HG03103 (cell line): ENCODE data around the gene IGFN1.
A peak's percentile ranks its signal among the peaks of the same experiment; 100 is the strongest.

Experiments used
- ATAC-seq: cut with Tn5 transposase; IDR thresholded peaks from one replicate; pipeline ENCODE4 v1.9.1; 2021; ENCODE audit warnings: low read depth; ENCODE audit not compliant: unreplicated experiment

The IGFN1 gene

DNA sequence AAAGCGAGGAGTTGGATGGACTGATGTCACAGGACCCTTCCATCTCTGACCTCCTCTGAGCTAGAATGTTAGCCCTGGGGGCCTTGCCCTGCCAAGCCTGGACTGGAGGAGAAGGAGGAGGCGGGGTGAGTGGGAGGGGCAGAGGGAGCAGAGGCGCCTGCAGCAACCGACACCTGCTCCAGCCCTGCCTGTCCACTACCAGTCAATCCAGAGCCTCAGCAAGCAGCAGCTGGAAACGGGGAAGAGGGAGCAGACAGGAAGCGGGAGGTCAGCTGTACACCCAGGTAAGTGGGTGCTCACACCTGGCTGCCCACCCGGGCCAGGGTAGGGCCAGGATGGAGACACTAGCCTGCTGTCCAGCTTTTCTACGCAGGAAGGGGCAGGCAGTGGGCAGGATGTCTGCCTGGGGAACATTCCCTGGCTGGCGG lies at the start of gene IGFN1:
Gene IGFN1, plus strand, starts transcription at position 201 of the 428 bp plus-strand sequence. CDS start 2,470 bp downstream, outside the sequence.
- no peak for ATAC-seq

DNA sequence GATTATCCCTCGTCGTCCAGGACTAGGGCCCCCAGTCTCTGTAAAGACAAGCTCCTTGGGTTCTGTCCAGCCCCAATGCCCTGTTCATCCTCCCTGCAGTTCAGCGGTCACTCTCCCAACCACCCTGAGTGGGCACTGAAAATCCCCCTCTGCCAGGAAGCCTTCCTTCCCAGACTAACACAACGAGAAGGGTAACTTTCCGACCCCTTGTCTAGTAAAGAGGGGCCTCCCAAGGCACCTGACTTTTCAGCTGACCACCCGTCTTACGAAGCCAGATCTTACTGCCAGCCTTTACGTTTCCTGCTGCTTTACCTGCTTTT lies 49.7 kb upstream of the IGFN1 start:
- no peak for ATAC-seq

DNA sequence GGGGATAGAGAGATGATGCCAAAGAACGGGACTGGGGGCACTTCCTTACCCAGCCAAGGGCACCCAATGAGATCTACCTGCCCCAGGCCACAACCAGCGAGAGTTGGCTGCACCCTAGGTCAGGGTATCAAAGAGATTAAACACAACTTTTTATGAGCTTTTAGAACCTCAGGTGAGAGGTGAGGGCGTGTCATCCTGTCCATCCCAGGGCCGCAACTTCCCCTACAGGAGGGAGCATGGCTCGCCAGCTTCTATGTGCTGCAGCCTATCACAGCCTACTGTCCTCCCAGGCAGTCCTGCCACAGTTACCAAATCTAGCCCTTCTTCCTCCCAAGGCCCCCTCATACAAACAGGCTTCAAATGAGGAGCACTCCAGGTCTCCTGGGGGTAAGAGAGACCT lies 49.2 kb upstream of the IGFN1 start:
- no peak for ATAC-seq

DNA sequence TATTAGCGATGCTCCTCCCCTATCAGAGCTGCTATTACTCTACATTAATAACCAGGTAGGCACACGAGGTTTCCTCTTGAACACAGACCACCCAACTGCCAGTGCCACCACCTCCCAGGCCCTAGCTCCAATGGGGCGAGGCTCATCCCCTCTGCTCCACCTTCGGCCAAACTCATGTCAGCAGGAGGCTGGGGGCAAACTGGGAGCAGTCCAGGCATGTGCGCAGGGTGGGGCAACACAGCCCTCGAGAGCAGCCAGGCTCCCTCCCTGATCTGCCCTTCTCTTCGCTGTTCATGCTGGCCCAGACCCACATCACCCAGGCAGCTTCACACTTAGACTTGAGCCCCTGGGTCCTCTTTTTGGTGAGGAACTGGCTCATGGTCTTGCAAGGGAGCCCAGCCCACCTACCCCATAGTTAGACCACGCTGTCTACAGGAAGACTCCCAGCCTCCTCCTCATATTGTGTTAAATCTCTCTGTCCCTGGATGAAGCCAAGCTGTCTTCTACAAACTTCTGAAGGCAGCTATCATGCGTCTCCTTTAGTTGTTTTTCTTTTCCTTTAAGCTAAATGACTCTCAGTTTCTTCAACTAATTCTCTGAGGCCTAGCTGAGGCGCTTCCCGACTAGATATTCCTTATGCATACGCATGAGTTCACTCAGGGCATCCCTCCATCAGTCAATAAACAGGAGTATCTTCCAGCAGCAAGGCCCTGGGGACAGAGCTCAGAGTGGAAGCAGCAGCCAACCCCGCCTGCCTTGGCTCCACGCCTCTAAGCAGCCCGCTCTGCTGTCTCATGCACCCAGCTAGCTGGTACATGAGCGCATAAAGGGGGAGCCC lies 48.4 kb upstream of the IGFN1 start:
- no peak for ATAC-seq

DNA sequence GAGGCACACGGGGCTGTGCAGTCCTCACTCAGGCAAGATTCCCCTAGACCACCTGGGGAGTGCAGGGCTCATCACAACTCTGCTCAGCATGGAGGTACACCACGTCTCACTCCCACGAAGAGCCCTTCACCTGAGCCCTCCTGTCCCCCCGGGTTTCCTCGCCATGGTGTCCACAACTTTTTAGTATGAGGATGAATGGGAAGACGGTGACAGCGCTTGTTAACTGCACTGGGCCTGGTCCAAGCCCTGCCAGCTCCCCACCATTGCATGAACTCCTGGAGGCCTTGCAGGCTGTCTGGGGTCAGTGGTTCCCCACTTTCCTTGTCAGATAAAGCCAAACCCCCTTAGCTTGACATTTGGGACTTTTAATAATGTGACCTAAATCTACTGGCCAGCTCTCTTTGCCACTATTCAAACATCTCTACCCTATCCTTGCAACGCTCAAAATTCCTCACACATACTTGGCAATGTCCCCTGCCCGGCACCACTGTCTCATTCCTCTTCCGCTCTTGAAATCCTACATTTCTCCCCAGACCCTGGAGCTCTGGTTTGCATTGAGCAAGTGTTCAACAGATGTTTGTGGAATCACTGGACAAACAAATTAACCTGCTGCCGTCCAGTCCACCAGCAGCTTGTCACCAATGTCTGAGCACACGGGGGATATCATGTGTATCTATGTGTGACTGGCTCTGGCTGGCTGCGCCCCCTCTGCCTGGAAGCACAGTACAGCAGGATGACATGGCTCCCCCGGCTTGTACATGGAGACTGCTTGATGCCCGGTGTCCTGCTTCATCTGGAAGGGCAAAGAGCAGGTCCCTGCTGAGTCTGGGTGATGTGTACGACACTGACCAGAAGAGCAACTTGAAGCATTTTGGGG lies 47.5 kb upstream of the IGFN1 start:
- ATAC-seq, result no peak

DNA sequence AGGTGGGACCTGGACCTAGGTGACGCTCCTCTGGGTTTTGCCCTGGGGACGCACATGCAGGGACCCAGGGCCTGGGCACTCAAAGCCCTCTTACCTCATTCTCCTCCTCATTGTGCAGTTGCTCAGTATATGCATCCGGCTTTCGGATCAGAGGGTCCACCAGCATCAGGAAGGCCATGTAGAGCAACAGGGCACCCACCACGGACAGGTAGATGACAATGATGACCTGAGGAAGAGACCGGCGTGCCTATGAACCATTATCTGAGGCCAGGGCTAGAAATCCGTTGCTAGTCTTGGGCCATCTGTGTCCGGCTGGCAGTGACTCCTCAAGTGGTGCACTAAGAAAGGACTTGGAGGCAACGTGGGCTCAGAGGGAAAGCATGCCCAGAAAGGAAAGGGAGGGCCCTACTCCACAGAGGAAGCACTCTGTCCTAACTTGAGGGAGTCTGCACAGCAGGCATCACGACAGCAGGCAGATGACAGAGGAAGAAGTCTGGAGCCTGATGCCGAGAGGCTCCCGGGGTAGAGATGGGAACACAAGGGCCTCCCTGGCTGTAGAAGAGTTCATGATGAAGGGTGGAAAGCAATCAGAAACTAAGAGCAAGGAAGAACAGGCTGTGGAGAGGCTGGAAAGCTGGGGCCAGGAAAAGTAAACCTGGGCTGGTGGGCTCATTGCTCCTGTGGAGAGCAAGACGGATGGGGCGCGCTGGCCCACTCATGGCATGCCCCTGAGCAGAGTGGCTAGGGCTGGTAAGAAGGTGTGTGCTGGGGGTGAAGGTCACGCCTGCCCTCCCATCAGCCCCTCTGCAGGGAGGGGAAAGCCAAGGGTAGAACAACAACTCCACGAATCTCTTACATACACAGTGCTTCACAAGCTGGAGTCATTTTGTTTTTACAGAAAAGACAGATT lies 46.6 kb upstream of the IGFN1 start:
- ATAC-seq, result no peak

DNA sequence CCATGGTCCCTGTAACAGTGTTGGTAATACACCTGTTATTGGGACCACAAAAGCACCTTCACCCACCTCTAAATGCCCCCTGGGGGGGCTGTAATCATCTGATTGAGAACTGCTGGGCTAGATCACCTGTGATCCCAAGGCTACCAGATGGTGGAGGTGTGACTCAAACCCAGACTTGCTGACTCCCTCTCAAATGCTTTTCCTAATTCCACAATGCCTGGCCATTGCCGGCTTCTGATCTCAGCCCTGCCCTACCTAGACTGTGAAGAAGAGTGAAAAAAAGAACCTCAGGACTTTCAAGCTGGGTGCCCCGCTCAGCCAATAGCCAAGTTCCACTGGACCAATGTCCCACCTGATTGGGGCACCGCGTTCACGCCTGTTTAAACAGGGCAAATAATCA lies 45.9 kb upstream of the IGFN1 start:
- ATAC-seq, result no peak

DNA sequence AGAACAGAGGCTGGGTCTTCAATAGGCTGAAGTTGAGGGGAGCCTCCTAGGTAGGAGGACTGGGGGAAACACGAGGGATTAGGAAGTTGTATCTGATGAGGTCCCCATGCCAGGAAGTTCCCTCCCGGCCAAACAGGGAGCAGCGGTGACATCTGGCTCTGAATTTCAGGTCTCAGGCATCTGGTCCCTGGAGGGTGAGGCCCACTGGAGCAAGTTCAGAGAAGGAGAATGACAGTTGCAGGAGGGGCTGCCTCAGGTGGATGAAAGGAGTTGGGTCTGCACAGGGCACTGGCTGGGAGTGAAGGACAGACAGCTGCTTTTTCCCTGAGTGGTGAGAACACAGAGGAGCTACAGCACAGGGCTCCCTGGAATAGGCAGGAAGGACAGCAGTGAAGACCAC lies 45.5 kb upstream of the IGFN1 start:
- ATAC-seq, result no peak

DNA sequence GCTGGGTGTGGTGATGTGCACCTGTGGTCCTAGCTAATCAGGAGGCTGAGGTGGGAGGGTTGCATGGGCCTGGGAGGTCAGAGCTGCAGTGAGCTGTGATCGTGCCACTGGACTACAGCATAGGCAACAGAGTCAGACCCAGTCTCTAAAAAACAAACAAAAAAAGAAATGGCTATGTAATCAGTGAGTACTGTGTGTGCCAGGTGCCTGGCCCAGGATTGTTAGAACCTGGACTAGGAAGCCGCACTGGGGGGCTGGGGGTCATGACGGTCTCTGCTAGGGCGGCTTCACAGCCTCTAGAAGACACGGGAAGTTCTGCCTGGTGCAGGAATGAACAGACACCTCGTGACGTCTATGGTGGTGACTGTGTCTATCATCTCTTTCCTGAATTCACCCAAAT lies 44.8 kb upstream of the IGFN1 start:
- ATAC-seq, result no peak

DNA sequence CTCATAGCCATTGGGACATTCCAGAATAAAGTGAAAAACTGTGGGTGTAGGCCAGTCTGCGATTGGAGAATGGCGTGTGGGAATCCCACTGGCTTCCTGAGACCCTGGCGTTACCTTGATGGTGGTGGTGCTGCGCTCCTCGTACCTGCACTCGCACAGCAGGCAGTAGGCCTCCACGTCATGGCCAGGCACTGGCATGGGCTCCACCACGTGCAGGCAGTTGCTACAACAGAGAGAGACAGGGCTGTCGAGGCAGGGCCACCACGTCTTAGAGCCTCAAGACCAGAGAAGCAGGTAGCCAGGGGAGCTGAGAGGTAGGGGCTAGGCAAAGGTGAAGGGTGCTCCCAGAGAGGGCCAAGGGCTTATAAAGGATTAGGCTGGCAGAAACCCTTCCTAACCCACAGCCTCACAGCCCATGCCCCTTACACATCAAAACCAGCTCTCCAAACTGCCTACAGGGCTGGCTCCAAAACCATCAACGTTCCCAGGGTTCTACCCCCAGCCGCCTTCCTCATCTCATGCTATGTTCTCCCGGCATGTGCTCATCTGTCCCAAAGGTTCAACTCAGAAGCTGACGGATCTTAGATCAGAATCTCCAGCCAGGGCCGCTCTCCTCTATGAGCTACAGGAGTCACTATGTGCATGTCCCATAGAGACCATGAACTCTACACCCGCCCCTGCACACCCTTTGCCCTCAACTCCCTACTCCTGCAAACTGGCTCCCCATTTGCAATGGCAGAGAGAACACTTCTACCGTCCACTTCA lies 43.8 kb upstream of the IGFN1 start:
- ATAC-seq, result no peak

DNA sequence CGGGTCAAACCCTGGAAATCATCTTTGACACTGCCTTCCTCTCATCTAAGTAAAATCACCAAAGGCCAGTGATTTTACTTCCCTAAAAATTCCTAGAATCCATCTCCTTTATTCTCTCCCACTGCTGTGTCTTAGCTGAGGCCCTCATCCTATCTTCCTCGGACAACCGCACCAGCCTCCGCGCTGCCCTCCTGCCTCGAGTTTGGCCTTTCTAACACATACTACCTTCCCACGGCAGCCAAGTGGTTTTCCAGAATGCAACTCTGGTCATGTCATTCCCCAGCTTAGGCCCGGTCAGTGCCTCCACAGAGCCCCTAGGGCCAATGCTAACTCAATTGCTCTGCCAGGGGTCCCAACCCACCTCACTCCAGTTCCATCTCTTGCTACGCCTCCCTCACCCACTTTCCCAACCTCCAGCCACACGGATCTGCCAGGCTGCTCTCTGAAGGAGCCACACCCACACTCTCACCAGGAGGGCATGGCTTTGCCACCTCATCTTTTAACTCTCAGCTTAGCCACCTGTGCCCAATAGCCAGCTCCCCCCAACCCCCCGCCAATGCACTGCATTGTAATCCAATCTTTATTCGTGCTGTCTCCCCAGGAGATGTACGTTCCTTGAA lies 43.1 kb upstream of the IGFN1 start:
- ATAC-seq, result no peak

DNA sequence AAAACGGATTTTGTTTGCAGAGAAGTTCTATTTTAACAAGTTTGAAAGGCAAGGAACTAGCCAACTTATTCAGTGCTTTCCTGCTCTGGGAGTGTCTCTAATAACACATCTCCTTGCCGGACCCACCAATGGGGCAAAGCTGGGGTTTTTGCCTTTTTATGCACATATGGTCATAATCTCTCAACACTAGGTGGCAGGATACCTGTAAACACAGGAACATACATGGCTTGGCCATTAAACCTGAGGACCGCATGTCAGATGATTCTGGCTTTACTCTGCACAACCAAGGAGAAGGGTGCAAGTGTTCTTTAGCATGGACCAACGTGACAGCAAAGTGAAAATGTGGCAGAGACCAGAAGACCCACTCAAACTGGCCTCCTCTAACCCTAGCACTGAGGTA lies 41.2 kb upstream of the IGFN1 start:
- no peak for ATAC-seq

DNA sequence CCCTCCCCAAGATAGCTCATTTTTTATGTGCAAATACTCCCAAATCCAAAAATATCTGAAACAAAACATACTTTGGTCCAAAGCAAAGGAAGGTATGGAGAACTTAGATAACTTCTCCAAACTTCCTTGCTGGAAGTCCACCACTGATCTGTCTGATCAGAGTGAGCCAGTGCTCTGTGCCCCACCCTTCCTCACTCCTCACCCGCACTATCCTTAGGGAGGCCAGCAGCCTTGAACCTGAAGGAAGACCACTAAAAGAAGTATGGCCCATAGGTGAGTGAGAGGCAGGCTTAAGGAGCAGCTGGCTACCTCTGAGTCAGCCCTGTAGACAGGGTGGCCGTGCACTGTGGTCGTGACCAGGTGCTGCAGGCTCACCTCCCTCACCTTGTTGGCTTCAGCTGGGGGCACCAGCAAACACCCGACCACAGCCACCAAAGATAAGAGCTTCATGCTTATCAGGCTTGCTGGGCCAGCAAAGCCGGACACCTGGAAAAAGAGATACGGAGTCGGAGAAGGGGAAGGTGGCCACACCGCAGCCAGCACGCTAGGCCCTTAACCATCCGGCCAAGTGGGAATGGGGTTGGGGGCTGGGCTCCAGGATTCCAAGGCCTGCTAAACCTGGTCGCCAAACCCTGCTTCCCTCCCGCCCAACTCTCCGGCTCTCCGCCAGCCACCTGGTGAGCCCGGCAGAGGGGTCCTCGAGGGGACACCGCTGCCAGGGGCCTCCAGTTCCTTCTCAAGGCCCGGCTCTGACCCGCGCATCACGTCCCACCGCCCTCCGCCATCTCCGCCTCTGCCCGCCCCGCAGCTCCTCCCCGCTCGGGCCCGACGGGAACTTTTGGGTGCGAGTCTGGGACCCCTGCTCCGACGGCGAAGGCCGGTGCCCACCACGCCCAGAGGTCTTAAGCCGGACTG lies 36.9 kb upstream of the IGFN1 start:
- peak; percentile 53 for ATAC-seq

DNA sequence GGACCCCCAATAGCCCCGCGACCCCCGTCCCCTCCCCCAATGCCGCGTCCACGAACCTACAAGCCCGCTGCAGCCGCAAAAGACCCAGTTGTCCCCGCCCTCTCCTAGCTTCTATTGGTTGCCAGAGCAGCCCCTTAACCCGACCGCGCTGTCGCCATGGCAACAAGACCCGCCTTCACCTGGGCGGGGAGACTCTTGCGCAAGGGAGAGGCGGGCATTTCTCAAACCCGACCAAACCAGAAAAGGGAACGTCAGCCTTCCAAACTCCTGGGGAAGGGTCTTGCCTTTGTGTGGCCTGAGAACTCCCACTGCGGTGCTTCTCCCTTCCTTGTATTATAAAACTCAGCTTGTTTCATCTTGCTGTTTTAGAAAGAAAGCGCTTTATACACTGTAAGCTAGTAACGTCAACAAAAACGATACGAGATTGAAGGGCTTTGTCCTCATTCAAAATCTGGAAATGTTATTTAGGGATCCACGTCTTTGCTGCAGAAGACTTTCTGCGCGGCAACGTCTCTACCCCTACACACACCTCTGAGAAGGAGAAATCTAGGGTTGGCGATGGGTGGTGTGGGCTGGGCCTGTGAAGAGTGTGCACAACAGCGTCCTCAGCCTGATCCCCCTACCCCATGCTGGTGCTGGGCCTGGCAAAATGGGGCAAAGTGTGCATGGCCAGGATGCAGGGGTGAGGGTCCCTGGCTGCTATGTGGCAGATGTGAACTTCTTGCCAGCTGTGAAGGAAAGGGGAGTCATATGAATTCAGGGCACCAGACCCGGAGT lies 36.0 kb upstream of the IGFN1 start, which contains the start of gene TMEM9:
Gene TMEM9, minus strand, starts transcription at position 86 of the 777 bp plus-strand sequence. CDS start 551 bp downstream, outside the sequence.
- peak; percentile 97 for ATAC-seq

DNA sequence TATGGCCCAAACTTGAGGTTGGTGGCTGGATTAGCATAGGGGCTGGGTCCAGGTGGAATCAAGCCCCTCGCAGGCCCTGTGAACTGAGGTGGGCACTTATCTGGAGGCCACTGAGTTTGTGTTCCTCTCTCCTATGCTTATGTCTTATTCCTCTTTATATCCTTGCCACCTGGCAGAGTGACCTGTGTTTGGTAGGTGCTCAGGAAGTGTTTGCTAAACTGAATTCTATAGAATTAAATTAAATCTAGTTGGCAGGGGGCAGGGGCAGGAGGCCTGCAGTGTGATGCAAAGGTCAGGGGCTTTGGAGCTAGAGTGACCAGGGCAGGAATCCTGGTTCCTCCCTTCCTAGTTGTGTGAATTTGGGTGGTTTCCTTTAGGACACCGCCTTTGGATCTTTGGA lies 35.3 kb upstream of the IGFN1 start:
- no peak for ATAC-seq

DNA sequence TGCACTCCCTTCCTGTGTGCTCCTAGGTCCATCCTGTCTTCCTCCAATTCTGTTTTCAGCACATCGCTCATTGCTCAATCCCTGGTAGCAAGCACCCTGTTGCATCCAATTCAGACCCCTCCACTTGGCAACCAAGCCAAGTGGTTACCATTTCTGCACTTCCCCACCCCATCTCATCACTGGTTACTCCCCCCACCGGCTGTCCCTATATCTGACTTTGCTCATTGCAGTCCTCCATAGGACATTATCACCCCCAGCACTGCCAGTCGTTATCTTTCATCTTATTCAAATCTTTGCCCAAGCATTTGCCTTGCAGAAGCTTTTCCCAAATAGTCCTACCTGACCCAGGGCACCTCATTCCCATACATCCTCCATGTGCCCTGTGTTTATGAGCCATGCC lies 34.3 kb upstream of the IGFN1 start:
- ATAC-seq, result no peak

DNA sequence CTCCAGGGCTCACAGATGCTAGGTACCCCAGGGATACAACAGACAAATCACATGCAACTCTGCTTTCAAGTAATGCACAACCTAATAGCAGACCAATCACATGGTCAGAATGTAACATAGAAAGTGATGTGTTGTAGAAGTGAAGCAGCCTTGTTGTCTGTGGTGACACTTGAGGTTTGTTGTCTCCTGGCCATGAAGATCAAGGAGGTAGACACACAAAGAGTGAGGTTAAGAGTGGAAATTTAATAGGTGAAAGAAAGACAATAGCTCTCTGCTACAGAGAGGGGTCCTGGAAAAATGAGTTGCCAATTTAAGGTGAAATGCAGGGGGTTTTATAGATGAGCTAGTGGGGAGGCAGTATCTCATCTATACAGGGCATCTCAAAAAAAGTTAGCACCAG lies 33.8 kb upstream of the IGFN1 start:
- ATAC-seq, result no peak

DNA sequence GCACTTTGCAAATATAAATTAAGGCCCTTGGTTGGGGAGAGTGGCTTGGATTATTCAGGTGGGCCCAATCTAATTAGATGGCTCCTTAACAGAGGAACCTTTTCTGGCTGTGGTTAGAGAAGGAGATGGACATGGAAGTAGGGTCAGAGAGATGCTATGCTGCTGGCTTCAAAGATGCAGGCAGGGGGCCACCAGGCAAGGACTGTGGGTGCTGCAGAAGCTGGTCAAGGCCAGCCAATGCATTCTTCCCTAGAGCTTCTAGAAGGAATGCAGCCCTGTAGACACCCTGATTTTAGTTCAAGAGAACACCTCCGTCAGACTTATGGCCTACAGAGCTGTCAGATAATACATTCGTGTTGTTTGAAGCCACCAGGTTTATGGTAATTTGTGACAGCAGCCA lies 32.7 kb upstream of the IGFN1 start:
- no peak for ATAC-seq
